ENCODE measurements around the gene ZBTB4.

ZBTB4 gene

GRCh38 chr17:7479213-7480088 is at the start of gene ZBTB4:
Gene ZBTB4, minus strand, starts transcription at chr17:7479631. Its CDS starts 12,830 bp downstream, at chr17:7466801.
- peaks cover 69% of the 10 kb centered on the region for H3K4me1 Mint-ChIP-seq
- peak within 1 kb of the TSS; percentile 92 for H3K4me3 Mint-ChIP-seq
- peaks cover 38% of the 10 kb centered on the region for H3K36me3 Mint-ChIP-seq (ENCODE audit: insufficient read depth)
- no peaks in the 10 kb centered on the region for H3K9me3 Mint-ChIP-seq
- no peaks in the 10 kb centered on the region for H3K27me3 Mint-ChIP-seq
- DNase-seq (ENCODE audit: low spot score in 2 of 2) (peak; percentile 50 to 51), ATAC-seq (replicated peaks; ENCODE audit: extremely low read depth, poor library complexity, severe bottlenecking) (peak; percentile 10)
- H3K27ac Mint-ChIP-seq (ENCODE audit: low read depth): peak within 1 kb of the TSS; percentile 92

GRCh38 chr17:7528842-7529241 is 49.4 kb upstream of the ZBTB4 start:
- DNase-seq (ENCODE audit: low spot score in 2 of 2): no peak
- Mint-ChIP-seq H3K36me3 (ENCODE audit: insufficient read depth) (peaks cover 4% of the 10 kb centered on the region), H3K9me3 (no peaks in the 10 kb centered on the region), H3K4me3 (no peak overlapping the region), H3K4me1 (no peaks in the 10 kb centered on the region), H3K27ac (ENCODE audit: low read depth) (no peak overlapping the region), H3K27me3 (no peaks in the 10 kb centered on the region)
- ATAC-seq (replicated peaks; ENCODE audit: extremely low read depth, poor library complexity, severe bottlenecking): no peak

GRCh38 chr17:7523033-7523432 is 43.6 kb upstream of the ZBTB4 start:
- Mint-ChIP-seq H3K27me3 (no peaks in the 10 kb centered on the region), H3K9me3 (no peaks in the 10 kb centered on the region), H3K4me3 (no peak overlapping the region), H3K36me3 (ENCODE audit: insufficient read depth) (peaks cover 4% of the 10 kb centered on the region), H3K27ac (ENCODE audit: low read depth) (no peak overlapping the region), H3K4me1 (peaks cover 5% of the 10 kb centered on the region)
- DNase-seq (ENCODE audit: low spot score in 2 of 2) (peak in 1 of 2 donors; percentile 39), ATAC-seq (replicated peaks; ENCODE audit: extremely low read depth, poor library complexity, severe bottlenecking) (no peak)

GRCh38 chr17:7515911-7516610 is 36.6 kb upstream of the ZBTB4 start:
- no peaks in the 10 kb centered on the region for H3K27me3 Mint-ChIP-seq
- no peak overlapping the region for H3K4me3 Mint-ChIP-seq
- H3K4me1 Mint-ChIP-seq: peaks cover 2% of the 10 kb centered on the region
- peaks cover 37% of the 10 kb centered on the region for H3K36me3 Mint-ChIP-seq (ENCODE audit: insufficient read depth)
- no peak overlapping the region for H3K27ac Mint-ChIP-seq (ENCODE audit: low read depth)
- no peak for ATAC-seq (replicated peaks; ENCODE audit: extremely low read depth, poor library complexity, severe bottlenecking)
- DNase-seq (ENCODE audit: low spot score in 2 of 2): no peak
- no peaks in the 10 kb centered on the region for H3K9me3 Mint-ChIP-seq

GRCh38 chr17:7513850-7514419 is 34.5 kb upstream of the ZBTB4 start:
- H3K36me3 Mint-ChIP-seq (ENCODE audit: insufficient read depth): peaks cover 59% of the 10 kb centered on the region
- ATAC-seq (replicated peaks; ENCODE audit: extremely low read depth, poor library complexity, severe bottlenecking) (no peak), DNase-seq (ENCODE audit: low spot score in 2 of 2) (no peak)
- H3K27me3 Mint-ChIP-seq: no peaks in the 10 kb centered on the region
- no peak overlapping the region for H3K4me3 Mint-ChIP-seq
- H3K4me1 Mint-ChIP-seq: peaks cover 8% of the 10 kb centered on the region
- H3K9me3 Mint-ChIP-seq: no peaks in the 10 kb centered on the region
- peak overlapping the region; percentile 84 for H3K27ac Mint-ChIP-seq (ENCODE audit: low read depth)

GRCh38 chr17:7512824-7513540 is 33.6 kb upstream of the ZBTB4 start:
- H3K36me3 Mint-ChIP-seq (ENCODE audit: insufficient read depth): peaks cover 68% of the 10 kb centered on the region

GRCh38 chr17:7512105-7512504 is 32.7 kb upstream of the ZBTB4 start:
- Mint-ChIP-seq H3K27me3 (no peaks in the 10 kb centered on the region), H3K4me3 (no peak overlapping the region), H3K27ac (ENCODE audit: low read depth) (peak overlapping the region; percentile 84), H3K36me3 (ENCODE audit: insufficient read depth) (peaks cover 76% of the 10 kb centered on the region), H3K4me1 (peaks cover 8% of the 10 kb centered on the region), H3K9me3 (no peaks in the 10 kb centered on the region)
- ATAC-seq (replicated peaks; ENCODE audit: extremely low read depth, poor library complexity, severe bottlenecking) (no peak), DNase-seq (ENCODE audit: low spot score in 2 of 2) (no peak)

More at GRCh38 chr17:7512824-7513540, 33.6 kb upstream of the ZBTB4 start:
- ATAC-seq (replicated peaks; ENCODE audit: extremely low read depth, poor library complexity, severe bottlenecking): no peak
- H3K4me1 Mint-ChIP-seq: peaks cover 8% of the 10 kb centered on the region
- no peak overlapping the region for H3K4me3 Mint-ChIP-seq
- peak overlapping the region; percentile 84 for H3K27ac Mint-ChIP-seq (ENCODE audit: low read depth)
- no peaks in the 10 kb centered on the region for H3K27me3 Mint-ChIP-seq
- no peak for DNase-seq (ENCODE audit: low spot score in 2 of 2)
- no peaks in the 10 kb centered on the region for H3K9me3 Mint-ChIP-seq

- Mint-ChIP-seq H3K9me3 (no peaks in the 10 kb centered on the region), H3K4me1 (peaks cover 8% of the 10 kb centered on the region), H3K27me3 (no peaks in the 10 kb centered on the region), H3K27ac (ENCODE audit: low read depth) (peak overlapping the region; percentile 69), H3K36me3 (ENCODE audit: insufficient read depth) (peaks cover 82% of the 10 kb centered on the region), H3K4me3 (no peak overlapping the region)
- no peak for DNase-seq (ENCODE audit: low spot score in 2 of 2)
- no peak for ATAC-seq (replicated peaks; ENCODE audit: extremely low read depth, poor library complexity, severe bottlenecking)
Measured at GRCh38 chr17:7511108-7511507, 31.7 kb upstream of the ZBTB4 start.

- peaks cover 8% of the 10 kb centered on the region for H3K4me1 Mint-ChIP-seq
- H3K27me3 Mint-ChIP-seq: no peaks in the 10 kb centered on the region
- no peak overlapping the region for H3K27ac Mint-ChIP-seq (ENCODE audit: low read depth)
- no peak overlapping the region for H3K4me3 Mint-ChIP-seq
- ATAC-seq (replicated peaks; ENCODE audit: extremely low read depth, poor library complexity, severe bottlenecking) (no peak), DNase-seq (ENCODE audit: low spot score in 2 of 2) (no peak)
- H3K36me3 Mint-ChIP-seq (ENCODE audit: insufficient read depth): peaks cover 90% of the 10 kb centered on the region
- no peaks in the 10 kb centered on the region for H3K9me3 Mint-ChIP-seq
Measured at GRCh38 chr17:7509937-7510336, 30.5 kb upstream of the ZBTB4 start.

GRCh38 chr17:7508846-7509245 is 29.4 kb upstream of the ZBTB4 start:
- no peak for ATAC-seq (replicated peaks; ENCODE audit: extremely low read depth, poor library complexity, severe bottlenecking)
- peak overlapping the region; percentile 44 for H3K27ac Mint-ChIP-seq (ENCODE audit: low read depth)

GRCh38 chr17:7508145-7508544 is 28.7 kb upstream of the ZBTB4 start:
- DNase-seq (ENCODE audit: low spot score in 2 of 2): no peak
- Mint-ChIP-seq H3K4me3 (no peak overlapping the region), H3K9me3 (no peaks in the 10 kb centered on the region), H3K36me3 (ENCODE audit: insufficient read depth) (peaks cover 93% of the 10 kb centered on the region), H3K27ac (ENCODE audit: low read depth) (peak overlapping the region; percentile 44), H3K27me3 (no peaks in the 10 kb centered on the region), H3K4me1 (peaks cover 14% of the 10 kb centered on the region)
- no peak for ATAC-seq (replicated peaks; ENCODE audit: extremely low read depth, poor library complexity, severe bottlenecking)

More at GRCh38 chr17:7508846-7509245, 29.4 kb upstream of the ZBTB4 start:
- DNase-seq (ENCODE audit: low spot score in 2 of 2): no peak
- peaks cover 93% of the 10 kb centered on the region for H3K36me3 Mint-ChIP-seq (ENCODE audit: insufficient read depth)
- no peaks in the 10 kb centered on the region for H3K9me3 Mint-ChIP-seq
- H3K27me3 Mint-ChIP-seq: no peaks in the 10 kb centered on the region
- peaks cover 12% of the 10 kb centered on the region for H3K4me1 Mint-ChIP-seq
- no peak overlapping the region for H3K4me3 Mint-ChIP-seq

GRCh38 chr17:7503521-7503920 is 24.1 kb upstream of the ZBTB4 start:
- DNase-seq (ENCODE audit: low spot score in 2 of 2): no peak
- peaks cover 7% of the 10 kb centered on the region for H3K4me1 Mint-ChIP-seq
- H3K4me3 Mint-ChIP-seq: no peak overlapping the region
- peak overlapping the region; percentile 85 for H3K27ac Mint-ChIP-seq (ENCODE audit: low read depth)
- H3K27me3 Mint-ChIP-seq: no peaks in the 10 kb centered on the region
- no peaks in the 10 kb centered on the region for H3K9me3 Mint-ChIP-seq
- peaks cover 92% of the 10 kb centered on the region for H3K36me3 Mint-ChIP-seq (ENCODE audit: insufficient read depth)
- ATAC-seq (replicated peaks; ENCODE audit: extremely low read depth, poor library complexity, severe bottlenecking): no peak

Measured in central memory CD8-positive, alpha-beta T cell (primary cell).